Measurements from ENCODE around the gene SLC12A7.

- no peak for TF ChIP-seq CTCF (optimal IDR thresholded peaks at IDR 0.05 in 1 of 3, IDR thresholded peaks at IDR 0.05 in 1 of 3, conservative IDR thresholded peaks at IDR 0.05 in 1 of 3; ENCODE audit: extremely low read depth in 1 of 3, insufficient read depth in 2 of 3, low read length in 3 of 3)
- TF ChIP-seq EZH2 (IDR thresholded peaks at IDR 0.05; ENCODE audit: low read length) = no peak
These were observed 48.9 kb downstream of the SLC12A7 start for GRCh38 chr5:1062761-1063568.

Data from keratinocyte (primary cell).